Activated T-cell treated with anti-CD3 and anti-CD28 coated beads for 24 hours (primary cell): Measurements from ENCODE around the gene IFI35.
A peak's percentile ranks its signal among the peaks of the same experiment; 100 is the strongest.
"Not testable (repeated sequence)": the region's sequence is repeated elsewhere in the genome, so short reads cannot be mapped to it uniquely, and the experiment has no call there.

Experiments
- DNase-seq: peaks from one replicate; pipeline ENCODE4 v3.0.0-alpha.2; 2020; ENCODE audit warnings: low read depth

The IFI35 gene

DNA sequence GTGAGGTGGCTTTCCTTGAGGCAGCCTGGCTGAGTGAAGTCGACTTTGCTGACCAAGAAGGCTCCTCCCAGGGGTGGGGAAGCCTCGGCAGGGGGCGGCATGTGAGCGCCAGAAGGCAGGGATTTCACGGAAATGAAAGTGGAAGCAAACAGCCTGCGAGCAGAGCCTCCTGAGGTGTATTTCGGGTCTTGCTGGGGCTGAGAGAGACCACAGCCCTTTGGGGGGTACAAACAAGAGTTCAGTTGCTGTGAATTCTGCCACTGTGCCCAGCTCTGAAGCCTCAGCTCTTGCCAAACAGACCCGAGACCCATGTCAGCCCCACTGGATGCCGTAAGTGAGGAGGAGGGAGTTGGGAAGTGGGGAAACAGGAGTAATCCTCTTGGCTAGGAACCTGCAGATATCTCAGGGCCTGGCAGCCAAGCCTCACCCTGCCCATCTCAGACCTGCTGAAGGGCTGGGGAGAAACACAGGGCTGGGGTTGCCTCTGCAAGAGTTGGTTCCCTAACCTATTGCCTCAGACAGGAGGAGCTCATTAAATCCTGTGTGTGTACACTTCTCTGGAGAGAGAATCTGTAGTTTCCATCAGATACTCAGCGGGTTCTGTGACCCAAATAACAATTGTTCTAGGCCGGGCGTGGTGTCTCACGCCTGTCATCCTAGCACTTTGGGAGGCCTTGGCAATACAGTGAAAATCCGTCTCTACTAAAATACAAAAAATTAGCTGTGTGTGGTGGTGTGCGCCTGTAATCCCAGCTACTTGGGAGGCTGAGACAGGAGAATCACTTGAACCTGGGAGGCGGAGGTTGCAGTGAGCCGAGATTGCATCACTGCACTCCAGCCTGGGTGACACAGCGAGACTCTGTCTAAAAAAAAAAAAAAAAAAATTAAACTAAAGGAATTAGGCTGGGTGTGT lies at the start of gene IFI35:
TSS of gene IFI35 (plus strand) at position 146 of the 913 bp plus-strand sequence. CDS start at position 310, 164 bp downstream.
- peak; percentile 84 for DNase-seq

DNA sequence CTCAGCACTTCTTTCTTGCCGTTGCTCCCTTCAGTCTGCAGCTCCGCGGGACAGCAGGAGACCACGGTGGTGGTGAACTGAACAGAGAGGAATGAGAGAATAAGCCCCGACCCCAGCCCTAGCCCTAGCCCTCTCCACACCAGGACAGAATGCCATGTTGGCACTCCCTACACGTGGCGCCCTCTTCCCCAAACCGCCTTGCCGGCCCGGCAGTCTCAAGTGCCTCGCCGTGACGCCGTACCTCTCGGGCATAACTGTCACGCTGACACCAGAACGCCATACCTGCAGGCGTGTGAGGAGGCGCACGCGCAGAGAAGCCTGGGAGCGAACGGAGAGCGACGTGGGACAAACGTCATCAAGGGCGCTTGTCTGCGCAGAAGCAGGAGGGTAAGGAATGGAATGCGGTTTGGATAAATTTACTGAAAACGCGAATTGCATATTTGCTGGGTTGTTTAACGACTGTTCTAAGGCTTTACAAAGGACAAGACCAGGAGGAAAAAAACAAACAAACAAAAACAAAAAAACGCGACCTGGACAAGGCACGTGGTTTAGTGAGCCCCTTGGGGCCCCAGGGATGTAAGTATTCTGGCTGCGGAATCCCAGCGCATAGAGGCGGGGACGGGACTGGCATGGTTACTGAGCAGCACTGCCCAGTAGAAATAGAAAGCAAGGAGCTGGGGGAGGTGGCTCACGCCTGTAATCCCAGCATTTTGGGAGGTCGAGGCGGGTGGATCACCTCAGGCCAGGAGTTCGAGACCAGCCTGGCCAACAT lies 42.2 kb upstream of the IFI35 start, which contains the start of gene AARSD1:
TSS of gene AARSD1 (minus strand) at position 294 of the 772 bp plus-strand sequence. CDS start at position 280, 14 bp downstream.
- DNase-seq, result peak; percentile 86

DNA sequence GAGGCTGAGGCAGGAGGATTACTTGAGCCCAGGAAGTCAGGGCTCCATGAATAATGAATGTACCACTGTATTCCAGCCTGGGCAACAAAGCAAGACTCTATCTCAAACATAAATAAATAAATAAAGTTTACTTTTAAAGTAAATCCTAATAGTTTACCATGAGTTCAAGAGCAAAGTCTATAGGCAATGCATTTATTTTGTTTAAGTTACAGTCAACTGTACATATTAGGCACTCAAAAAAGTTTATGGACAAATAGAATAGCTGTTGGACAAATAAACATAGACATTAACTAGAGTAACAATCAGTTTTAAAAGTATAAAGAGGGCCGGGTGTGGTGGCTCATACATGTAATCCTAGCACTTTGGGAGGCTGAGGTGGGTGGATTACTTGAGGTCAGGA lies 38.7 kb upstream of the IFI35 start:
- DNase-seq, result no peak

DNA sequence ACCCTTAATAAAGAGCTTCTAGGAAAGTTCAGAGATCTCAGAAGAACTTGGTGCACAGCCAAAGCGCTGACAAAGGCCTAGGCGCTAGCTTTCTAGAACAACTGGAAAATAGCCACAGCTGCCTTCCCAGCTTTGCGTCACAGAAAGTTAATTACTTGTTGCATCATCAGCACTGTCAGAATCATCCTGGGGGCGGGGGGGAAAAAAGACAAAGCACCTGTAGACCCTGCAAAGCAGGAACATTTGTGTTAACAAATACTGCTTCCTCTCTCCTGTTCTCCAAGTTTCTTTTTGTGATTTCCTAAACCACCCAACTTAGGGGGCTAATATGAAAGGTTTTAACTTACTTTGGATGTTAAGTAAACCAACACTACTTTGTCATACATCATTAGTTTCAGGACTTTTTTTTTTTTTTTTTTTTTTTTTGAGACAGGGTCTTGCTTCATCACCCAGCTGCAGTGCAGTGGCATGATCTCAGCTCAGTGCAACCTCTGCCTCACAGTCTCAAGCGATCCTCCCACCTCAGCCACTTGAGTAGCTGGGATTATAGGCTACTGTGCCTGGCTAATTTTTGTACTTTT lies 37.5 kb upstream of the IFI35 start:
- DNase-seq, result no peak

DNA sequence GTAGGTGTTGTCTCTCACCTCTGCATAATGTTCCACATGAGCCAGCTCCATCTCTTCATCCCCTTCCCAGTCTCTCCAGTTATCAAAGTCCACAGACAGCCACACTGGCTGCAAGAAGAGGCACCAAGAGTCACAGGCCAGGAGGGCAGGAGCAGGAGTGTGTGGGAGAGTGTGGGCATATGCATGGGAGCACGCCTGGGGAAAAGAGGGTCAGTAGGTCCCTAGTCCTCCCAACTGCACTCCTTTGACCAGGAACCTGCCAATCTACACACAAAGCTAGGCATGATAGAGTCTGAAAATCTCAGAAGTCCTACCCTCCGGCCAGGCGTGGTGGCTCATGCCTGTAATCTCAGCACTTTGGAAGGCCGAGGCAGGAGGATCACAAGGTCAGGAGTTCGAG lies 35.0 kb upstream of the IFI35 start:
- no peak for DNase-seq

DNA sequence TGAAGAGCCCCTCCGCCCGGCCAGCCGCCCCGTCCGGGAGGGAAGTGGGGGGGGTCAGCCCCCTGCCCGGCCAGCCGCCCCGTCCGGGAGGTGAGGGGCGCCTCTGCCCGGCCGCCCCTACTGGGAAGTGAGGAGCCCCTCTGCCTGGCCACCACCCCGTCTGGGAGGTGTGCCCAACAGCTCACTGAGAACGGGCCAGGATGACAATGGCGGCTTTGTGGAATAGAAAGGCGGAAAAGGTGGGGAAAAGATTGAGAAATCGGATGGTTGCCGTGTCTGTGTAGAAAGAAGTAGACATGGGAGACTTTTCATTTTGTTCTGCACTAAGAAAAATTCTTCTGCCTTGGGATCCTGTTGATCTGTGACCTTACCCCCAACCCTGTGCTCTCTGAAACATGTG lies 33.3 kb upstream of the IFI35 start:
- not testable (repeated sequence) for DNase-seq

DNA sequence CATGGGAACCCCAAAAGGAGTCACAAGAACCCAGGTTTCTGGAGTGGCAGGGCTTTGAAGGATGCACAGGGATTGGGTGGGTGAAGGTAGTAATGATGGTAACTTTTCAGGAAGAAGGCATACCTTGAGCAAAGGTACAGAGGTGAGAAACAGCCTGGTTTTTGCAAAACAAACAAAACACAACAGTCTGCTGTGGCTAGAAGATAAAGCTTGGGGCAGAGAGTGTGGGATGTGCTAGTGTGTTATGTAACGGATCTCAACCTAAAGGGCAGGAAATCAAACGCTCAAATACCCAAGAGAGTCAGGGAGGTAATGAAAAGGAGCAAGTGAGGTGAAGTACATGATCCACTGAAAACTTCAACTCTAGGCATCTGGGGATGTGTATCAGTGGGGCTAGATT lies 31.3 kb upstream of the IFI35 start:
- no peak for DNase-seq

DNA sequence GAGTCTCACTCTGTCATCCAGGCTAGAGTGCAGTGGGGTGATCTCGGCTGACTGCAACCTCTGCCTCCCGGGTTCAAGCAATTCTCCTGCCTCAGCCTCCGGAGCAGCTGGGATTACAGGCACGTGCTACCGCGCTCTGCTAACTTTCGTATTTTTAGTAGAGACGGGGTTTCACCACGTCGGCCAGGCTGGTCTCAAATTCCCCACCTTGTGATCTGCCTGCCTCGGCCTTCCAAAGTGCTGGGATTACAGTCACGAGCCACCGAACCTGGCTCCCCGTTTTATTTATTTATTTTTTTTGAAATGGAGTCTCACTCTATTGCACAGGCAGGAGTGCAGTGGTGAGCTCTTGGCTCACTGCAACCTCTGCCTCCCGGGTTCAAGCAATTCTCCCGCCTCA lies 30.9 kb upstream of the IFI35 start:
- not testable (repeated sequence) for DNase-seq

DNA sequence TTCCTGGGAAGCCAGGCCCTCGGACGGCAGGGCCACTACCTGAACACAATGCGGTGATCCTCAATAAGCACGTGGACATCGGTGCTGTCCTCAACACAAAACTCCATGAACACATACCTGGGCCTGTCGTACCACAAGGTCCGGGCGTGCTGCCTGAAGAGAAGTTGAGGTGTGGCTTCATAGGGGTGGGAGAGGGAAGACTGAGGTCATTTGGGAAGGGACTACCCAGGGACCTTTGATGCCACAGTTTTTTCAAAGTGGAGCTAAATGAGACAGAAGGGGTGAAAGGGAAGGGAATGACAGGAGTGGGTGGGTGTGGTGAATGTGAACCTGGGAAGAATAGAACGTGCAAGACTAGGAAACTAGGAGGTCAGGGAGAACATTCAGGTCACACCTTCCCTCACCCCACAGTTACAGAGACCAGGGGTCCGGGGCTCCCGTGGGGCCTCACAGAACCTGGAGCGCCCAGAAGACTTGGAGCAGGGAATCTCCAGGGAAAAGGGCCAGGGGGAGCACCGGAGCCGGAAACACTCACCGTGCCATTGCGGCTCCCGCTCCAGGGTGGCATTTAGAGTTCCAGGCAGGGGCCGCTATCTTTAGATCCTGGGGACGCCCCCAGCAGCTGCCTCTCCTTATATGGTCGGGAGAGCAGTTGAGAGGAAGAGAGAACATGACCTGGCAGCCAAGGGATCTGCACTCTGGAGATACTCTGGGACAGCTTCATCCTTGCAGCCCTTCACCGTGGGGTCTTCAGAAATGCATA lies 26.9 kb upstream of the IFI35 start, which contains the start of gene PTGES3L:
TSS of gene PTGES3L (minus strand) at position 570 of the 763 bp plus-strand sequence. CDS start at position 543, 27 bp downstream.
- DNase-seq, result peak; percentile 22

DNA sequence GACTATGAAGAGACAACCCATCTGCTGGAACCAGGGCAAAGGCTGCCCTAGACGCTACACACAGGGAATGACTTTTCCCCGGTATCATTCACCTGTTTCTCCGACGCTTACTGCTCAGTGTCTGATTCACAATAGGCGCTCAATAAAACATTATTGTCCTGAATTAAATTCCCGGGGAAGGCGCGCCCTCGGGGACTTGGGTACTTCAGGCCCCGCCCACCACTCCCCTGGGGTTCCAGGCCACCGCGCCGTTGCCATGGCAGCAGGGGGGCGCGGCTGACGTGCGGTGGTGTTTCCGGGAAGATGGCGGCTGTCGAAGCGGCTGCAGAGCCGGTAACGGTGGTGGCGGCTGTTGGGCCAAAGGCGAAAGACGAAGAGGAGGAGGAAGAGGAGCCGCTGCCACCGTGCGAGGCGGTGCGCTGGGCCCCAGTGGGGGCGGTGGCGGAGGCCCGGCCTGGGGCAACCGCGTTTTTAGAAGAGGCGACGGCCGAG lies 26.3 kb upstream of the IFI35 start, which contains the start of gene RUNDC1:
TSS of gene RUNDC1 (plus strand) at position 292 of the 492 bp plus-strand sequence. CDS start at position 304, 12 bp downstream.
- DNase-seq, result peak; percentile 91

DNA sequence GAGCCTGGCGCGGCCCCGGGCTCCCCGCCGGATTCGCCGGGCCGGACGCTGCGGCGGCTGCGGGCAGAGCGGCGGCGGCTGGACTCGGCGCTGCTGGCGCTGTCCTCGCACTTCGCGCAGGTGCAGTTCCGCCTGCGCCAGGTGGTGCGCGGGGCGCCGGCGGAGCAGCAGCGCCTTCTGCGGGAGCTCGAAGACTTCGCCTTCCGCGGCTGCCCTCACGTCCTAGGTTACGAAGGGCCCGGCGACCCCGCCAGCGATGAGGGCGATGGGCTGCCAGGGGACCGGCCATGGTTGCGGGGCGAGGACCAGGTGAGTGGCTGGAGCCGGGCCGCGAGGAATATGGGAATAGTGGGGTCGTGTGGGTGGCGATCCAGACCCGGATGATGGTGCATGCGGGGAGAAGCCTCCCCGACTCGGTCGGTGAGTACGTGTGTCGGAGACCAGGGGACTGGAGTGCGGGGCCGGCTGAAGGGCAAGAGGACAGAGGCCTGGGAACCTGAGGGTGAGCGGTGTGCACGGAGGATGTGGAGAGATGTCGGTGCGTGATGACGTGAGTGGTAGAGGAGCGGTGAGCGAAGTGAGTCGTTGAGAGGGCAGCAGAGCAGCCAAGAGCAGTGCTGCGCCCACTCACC lies 25.7 kb upstream of the IFI35 start:
- DNase-seq, result peak; percentile 55

DNA sequence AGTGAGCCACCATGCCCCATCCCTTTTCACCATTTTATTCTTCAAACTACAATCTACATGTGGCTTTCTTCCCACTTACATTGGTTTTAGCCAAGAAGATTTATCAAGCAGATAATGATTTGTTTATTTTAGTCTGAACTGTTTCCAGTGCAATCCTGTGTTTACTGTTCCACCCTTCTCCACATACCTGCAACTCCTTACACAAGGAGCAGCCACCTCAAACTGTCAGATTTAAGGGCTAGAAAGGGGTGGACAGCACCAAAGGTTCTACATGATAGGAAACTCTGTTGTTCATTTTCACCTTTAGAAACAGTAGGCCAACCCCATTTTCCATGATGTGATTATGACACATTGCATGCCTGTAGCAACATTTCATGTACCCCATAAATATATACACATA lies 24.3 kb upstream of the IFI35 start:
- DNase-seq, result no peak

DNA sequence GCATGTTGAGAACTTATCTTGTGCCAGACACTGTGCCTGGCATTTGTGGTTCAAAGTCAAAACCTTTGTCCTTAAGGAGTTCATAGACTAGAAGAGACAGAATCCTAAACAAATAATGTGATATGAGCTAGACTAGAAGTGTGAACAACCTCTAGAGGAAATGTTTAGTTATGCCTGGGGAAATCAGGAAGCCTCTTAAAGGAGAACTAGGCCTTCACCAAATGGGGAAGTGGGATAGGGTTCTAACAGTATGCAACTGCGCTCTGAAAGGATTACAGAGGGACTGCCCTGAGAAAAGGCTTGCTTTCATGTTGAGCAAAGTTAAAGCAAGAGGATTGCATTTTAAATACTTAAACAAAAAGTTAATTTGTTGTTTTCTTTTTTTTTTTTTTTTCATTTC lies 21.4 kb upstream of the IFI35 start:
- no peak for DNase-seq

DNA sequence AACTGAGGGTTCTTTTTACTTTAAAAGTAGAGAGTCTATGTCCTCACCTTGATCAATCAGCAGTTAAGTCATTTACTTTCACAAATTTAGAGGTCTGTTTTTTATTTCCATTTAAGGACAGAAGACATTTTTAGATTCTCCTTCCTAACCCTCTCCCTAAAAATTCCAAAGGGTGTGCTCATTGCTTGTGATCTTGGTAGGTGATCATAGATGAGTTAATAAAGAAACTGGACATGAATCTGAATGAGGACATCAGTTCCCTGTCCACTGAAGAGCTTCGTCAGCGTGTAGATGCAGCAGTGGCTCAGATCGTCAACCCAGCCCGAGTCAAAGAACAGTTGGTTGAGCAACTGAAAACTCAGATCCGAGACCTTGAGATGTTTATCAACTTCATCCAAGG lies 17.4 kb upstream of the IFI35 start:
- no peak for DNase-seq

DNA sequence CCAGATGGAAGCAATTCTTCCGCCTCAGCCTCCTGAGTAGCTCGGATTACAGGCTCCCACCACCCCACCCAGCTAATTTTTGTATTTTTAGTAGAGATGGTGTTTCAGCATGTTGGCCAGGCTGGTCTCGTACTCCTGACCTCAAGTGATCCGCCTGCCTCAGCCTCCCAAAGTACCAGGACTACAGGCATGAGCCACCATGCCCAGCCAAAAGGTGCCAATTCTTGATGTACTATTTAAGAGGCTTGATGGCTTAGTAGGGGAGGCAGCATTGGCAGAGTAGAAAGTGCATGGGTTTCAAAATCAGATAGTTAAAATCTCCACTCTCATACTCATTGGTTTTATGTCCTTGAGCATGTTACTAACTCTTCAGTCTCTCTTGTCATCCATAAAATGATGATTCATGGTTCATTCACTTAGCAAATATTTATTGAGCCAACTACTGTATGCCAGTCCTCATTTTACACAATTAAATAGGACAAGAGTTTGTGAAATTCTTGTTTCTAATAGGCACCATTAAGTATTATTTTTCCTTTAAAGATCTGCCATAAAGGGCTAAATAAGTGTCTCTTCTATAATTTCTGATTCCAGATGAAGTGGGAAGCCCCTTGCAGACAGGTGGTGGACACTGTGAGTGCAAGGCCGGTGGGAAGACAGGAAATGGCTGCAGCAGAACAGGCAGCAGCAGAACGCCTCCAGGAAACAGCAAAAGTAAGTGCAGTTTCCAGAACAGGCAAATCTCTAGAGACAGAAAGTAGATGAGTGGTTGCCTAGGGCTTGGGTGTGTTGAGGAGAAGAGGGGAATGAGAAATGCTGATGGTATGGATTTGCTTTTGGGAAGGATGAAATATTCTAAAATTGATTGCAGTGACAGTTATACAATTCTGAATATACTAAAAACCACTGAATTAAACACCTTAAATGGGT lies 16.6 kb upstream of the IFI35 start:
- DNase-seq, result no peak

DNA sequence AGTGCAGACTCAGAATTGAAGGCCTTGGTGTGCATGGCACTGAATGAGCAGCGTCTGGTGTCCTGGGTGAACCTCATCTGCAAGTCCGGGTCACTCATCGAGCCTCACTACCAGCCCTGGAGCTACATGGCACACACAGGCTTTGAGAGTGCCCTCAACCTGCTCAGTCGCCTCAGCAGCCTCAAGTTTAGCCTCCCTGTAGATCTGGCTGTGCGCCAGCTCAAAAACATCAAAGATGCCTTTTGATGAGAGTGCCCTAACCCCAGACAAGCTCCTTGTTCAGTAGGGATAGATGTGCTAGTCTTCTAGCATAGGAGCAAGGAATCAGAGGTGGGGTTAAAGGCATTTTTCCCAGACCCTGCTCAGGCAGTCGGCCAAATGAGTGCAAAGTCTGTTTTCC lies 15.1 kb upstream of the IFI35 start:
- no peak for DNase-seq

DNA sequence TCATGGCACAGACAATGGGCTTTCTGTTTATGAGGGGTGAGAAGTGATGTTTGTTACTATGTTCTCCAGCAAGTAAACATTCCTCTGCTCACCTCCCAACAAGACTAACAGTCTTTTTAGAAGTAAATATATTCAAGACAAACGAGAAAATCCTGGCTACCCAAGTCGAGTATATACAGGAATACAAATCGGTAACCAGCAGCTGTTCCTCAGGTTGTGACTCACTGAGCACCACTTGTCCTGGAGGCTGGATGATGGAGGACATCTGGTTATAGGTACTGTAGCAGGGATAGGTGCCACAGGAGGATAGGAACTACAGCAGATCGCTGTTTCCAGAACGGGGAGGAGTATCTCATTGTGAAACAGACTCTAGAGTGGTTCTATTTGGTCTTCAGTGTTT lies 13.7 kb upstream of the IFI35 start:
- no peak for DNase-seq

DNA sequence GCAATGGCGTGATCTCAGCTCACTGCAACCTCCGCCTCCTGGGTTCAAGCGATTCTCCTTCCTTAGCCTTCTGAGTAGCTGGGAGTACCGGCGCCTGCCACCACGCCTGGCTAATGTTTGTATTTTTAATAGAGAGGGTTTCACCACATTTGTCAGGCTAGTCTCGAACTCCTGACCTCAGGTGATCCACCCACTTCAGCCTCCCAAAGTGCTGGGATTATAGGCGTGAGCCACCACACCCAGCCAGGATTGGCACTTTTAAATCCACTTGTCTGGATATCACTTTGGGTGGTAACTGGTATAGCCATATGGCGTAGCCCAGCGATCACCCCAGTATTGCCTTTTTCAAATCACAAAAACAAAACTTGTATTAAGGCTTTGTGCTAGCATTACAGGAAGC lies 12.7 kb upstream of the IFI35 start:
- not testable (repeated sequence) for DNase-seq

DNA sequence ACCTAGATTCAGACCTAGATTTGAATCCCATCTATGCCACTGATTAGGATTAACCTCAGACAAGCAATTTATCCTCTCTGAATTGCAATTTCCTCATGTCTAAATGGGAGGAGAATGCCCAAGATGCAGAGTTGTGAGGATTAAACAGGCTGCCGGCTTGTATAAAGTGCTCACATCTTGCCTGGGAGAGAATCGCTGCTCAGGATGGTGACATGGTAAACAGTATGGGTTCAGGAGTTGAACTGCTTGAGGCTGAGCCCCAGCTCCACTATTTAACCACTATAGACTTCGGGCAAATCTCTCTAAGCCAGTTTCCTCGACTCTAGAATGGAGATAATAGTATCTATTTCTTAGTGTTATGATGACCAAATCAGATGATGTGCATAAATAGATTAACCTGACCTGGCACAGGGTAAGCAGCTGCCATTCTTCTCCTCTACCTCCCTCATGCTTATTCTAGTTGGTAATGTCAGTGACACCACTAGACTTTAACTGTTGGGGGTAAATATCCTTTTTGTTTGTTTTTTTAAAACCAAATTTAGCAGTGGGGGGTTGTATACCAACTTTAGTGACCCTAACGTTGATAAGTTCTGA lies 9.1 kb upstream of the IFI35 start:
- DNase-seq, result no peak
